Testis (tissue), 3 donors: ENCODE measurements around the gene NPB. TPM values are rescaled to one million over a fixed set of nuclear protein-coding genes. Genes with fewer than 3 reads are reported as not detected.

Experiments
- DNase-seq: peaks from one replicate; pipeline ENCODE4 v3.0.0-alpha.2; 2019
- H3K27ac ChIP-seq, 2 donors: fragments of 200-600 bp; sonication (generic); one replicate each; pipeline ENCODE4 v1.5.1; 2019
- H3K27me3 ChIP-seq: fragments of 200-600 bp; sonication (generic); one replicate; pipeline ENCODE4 v1.5.1; 2019
- H3K36me3 ChIP-seq: fragments of 200-600 bp; sonication (generic); one replicate; pipeline ENCODE4 v1.5.1; 2017; ENCODE audit warnings: low read depth; ENCODE audit errors: missing control alignments
- H3K4me1 ChIP-seq: fragments of 200-600 bp; sonication (generic); one replicate; pipeline ENCODE4 v1.5.1; 2019
- H3K4me3 ChIP-seq, 2 donors: fragments of 200-600 bp; sonication (generic); one replicate each; pipeline ENCODE4 v1.5.1; 2017 to 2019
- H3K9me3 ChIP-seq: fragments of 200-600 bp; sonication (generic); one replicate; pipeline ENCODE4 v1.5.1; 2017
- CTCF ChIP-seq, 3 experiments: fragments of 450-650 bp in 2 of 3; fragments of 200-600 bp in 1 of 3; sonication (generic) in 1 of 3; IDR thresholded peaks; one replicate each; pipeline ENCODE4 v1.5.1; 2016 to 2019; ENCODE audit warnings: antibody characterized with exemption in 3 of 3, mild to moderate bottlenecking in 2 of 3, moderate library complexity in 1 of 3
- POLR2A ChIP-seq: fragments of 450-650 bp; IDR thresholded peaks from one replicate; pipeline ENCODE4 v1.6.1; 2017; ENCODE audit warnings: antibody characterized with exemption, mild to moderate bottlenecking, moderate library complexity
- WGBS, 2 donors: methylation state at CpG; one replicate each; pipeline ENCODE4 v1.1.5; 2018; 5-methylcytosine and 5-hydroxymethylcytosine counted together
- intact Hi-C: fragments of 100-400 bp; cut with DNase I; formaldehyde crosslinking; loops from one replicate; pipeline ENCODE4 v1.15.1; 2023; ENCODE audit warnings: low total_unique reads
- polyA plus RNA-seq: library from polyadenylated mRNA; stranded (reverse); fragments of 350-450 nt; fragmentation: Illumina TruSeq; extraction: RNeasy Lipid Tissue Mini Kit (QIAGEN cat#74804); gene quantifications from one replicate; pipeline ENCODE4 v1.2.3, GENCODE V29; 2014; ENCODE audit warnings: low read depth, low replicate concordance; ENCODE audit not compliant: insufficient read depth
- total RNA-seq, 2 donors: library from RNA; depleted of rRNA; stranded (reverse); fragments of >200 nt; gene quantifications; one replicate each; pipeline ENCODE4 v1.2.3, GENCODE V29; 2016

Gene NPB
- total and polyA plus RNA-seq, 3 donors from 2014 or later: 1.8 to 27.3 (median 22.7) TPM

GRCh38 chr17:81930142-81931125 lies 28.4 kb downstream of the NPB start:
- peaks cover 13% of the 10 kb centered on the region for H3K4me1 ChIP-seq
- no peaks in the 10 kb centered on the region for H3K27me3 ChIP-seq
- intact Hi-C loops: no loop called here
- no peak overlapping the region for H3K4me3 ChIP-seq
- DNase-seq: no peak
- H3K9me3 ChIP-seq: no peaks in the 10 kb centered on the region
- no peak overlapping the region for H3K27ac ChIP-seq
- whole genome bisulfite sequencing, 2 donors: 75 to 87% methylated on average over 18 to 20 of the region's 20 CpGs
- H3K36me3 ChIP-seq: no peaks in the 10 kb centered on the region
- no peak for TF ChIP-seq CTCF (IDR thresholded peaks at IDR 0.05)
- no peak for TF ChIP-seq POLR2A

GRCh38 chr17:81931189-81931556 lies 29.1 kb downstream of the NPB start:
- 77 to 90% methylated on average over 7 to 13 of the region's 13 CpGs for WGBS, 2 donors
- no peak for DNase-seq
- Histone ChIP-seq H3K27me3 (no peaks in the 10 kb centered on the region), H3K36me3 (no peaks in the 10 kb centered on the region), H3K4me1 (peaks cover 8% of the 10 kb centered on the region), H3K4me3 (no peak overlapping the region), H3K9me3 (no peaks in the 10 kb centered on the region), H3K27ac (no peak overlapping the region)
- intact Hi-C loops: no loop called here
- TF ChIP-seq POLR2A (no peak), CTCF (IDR thresholded peaks at IDR 0.05) (no peak)

GRCh38 chr17:81931557-81932332 lies 29.7 kb downstream of the NPB start:
- DNase-seq: no peak
- Histone ChIP-seq H3K36me3 (no peaks in the 10 kb centered on the region), H3K9me3 (no peaks in the 10 kb centered on the region), H3K27ac (no peak overlapping the region), H3K4me3 (no peak overlapping the region), H3K4me1 (peaks cover 9% of the 10 kb centered on the region), H3K27me3 (no peaks in the 10 kb centered on the region)
- TF ChIP-seq POLR2A (no peak), CTCF (IDR thresholded peaks at IDR 0.05) (no peak)
- intact Hi-C loops: no loop called here
- 55 to 65% methylated on average over 7 to 15 of the region's 15 CpGs for WGBS, 2 donors

GRCh38 chr17:81932333-81932983 lies 30.4 kb downstream of the NPB start:
- 76 to 87% methylated on average over 9 of the region's 9 CpGs for WGBS, 2 donors

More at GRCh38 chr17:81932333-81932983, 30.4 kb downstream of the NPB start:
- Histone ChIP-seq H3K9me3 (no peaks in the 10 kb centered on the region), H3K4me1 (peaks cover 10% of the 10 kb centered on the region), H3K4me3 (no peak overlapping the region), H3K36me3 (no peaks in the 10 kb centered on the region), H3K27me3 (no peaks in the 10 kb centered on the region), H3K27ac (no peak overlapping the region)
- TF ChIP-seq POLR2A (no peak), CTCF (IDR thresholded peaks at IDR 0.05) (no peak)
- intact Hi-C loops: no loop called here
- DNase-seq: no peak
